Kidney glomerular epithelial cell (primary cell): ENCODE data around the gene CLASRP.

ENCODE experiments used
- DNase-seq: peaks from one replicate; lab custom pipeline; 2025; lab: John Stamatoyannopoulos, UW

CLASRP gene

DNA sequence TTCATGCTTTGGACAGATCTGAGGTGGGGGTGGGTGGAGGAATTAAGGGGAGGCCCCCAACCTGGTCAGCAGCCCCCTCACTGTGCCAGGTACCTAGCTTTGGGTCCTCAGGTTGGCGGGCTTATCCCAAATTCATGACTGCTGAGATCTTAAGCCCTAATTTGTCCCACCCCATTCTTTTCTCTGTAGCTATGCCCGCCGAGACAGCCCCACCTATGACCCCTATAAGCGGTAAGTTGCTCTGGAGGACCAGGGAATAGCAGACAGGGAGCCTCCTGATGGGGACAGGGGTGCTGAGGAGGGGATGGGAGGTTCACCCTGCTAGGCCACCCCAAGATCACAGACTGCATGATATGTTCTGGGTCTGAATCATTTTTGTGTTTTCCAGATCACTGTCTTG lies 23.1 kb downstream of the CLASRP start:
- no peak for DNase-seq

DNA sequence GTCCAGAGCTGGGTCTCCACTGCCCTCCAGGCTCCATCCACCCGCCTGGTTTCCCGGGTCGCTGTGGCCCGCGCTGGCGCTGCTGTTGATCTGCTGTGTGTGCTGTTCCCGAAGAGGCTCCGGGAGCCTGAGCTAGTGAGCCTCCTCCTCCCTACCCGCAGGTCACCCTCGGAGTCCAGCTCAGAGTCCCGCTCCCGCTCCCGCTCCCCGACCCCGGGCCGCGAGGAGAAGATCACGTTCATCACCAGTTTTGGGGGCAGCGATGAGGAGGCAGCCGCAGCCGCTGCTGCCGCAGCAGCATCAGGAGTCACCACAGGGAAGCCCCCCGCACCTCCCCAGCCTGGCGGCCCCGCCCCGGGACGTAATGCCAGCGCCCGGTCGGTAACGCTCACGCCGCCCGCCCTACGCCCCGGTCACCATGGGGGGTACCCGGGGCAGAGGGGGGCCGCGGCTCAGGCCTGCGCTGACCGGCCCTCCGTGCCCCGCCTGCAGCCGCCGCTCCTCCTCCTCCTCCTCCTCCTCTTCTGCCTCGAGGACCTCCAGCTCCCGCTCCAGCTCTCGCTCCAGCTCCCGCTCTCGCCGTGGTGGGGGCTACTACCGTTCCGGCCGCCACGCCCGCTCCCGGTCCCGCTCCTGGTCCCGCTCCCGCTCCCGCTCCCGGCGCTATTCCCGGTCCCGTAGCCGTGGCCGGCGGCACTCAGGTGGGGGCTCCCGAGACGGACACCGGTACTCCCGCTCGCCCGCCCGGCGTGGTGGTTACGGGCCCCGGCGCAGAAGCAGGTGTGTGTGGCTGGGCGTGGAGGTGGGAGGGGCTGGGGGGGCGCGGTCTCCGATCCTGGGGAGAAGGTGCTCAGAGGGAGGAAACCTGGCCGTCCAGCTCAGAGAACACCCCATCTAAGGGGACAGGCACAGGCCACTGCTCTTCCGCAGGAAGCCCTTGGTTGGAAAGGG lies 25.3 kb downstream of the CLASRP start:
- DNase-seq, result no peak

DNA sequence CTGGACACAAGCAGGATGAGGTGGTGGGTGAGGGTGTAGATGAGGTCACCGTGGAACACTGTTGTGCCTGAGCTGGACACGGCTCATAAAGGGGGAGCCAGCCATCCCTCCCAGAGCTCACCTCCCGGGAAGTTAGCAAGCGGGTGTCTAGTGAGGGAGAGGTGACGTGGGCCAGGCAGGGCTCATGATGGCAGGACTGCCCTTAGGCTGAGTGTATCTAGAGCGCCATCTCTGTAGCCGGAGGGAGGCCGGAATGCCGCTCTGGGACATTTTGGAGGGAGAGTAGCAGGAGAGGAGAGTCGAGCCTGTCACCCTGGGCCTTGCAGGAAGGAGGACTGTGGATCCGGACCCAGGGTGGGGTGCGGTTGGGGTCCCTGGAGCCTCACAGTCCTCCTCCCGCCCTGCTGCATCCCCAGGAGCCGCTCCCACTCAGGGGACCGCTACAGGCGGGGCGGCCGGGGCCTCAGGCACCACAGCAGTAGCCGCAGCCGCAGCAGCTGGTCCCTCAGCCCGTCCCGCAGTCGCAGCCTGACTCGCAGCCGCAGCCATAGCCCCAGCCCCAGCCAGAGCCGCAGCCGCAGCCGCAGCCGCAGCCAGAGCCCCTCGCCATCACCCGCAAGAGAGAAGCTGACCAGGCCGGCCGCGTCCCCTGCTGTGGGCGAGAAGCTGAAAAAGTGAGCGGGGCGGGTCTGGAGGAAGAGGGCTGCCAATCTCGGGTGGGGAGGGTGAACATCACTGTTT lies 28.2 kb downstream of the CLASRP start:
- DNase-seq, result no peak

- no peak for DNase-seq
Measured at GRCh38 chr19:45068041-45068440, 29.2 kb downstream of the CLASRP start.

- no peak for DNase-seq
Measured at GRCh38 chr19:45069056-45069455, 30.2 kb downstream of the CLASRP start.

DNA sequence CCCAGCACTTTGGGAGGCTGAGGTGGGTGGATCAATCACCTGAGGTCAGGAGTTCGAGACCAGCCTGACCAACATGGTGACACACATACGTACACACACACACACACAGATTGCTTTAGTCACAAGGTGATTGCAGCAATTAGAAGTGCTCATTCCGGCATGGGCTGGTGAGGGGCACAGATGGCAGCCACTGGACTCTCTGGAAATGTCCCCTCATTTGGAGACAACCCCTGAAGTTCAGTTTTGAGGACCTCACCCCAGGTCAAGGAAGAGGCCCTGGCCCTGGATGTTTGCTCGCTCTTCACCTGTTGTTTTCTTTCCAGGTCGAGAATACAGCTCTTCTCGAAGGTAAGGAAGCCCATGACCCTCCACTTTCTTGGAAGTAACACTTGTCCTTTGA lies 31.4 kb downstream of the CLASRP start:
- no peak for DNase-seq

GRCh38 chr19:45070861-45071544 lies 32.2 kb downstream of the CLASRP start:
- DNase-seq, result no peak

DNA sequence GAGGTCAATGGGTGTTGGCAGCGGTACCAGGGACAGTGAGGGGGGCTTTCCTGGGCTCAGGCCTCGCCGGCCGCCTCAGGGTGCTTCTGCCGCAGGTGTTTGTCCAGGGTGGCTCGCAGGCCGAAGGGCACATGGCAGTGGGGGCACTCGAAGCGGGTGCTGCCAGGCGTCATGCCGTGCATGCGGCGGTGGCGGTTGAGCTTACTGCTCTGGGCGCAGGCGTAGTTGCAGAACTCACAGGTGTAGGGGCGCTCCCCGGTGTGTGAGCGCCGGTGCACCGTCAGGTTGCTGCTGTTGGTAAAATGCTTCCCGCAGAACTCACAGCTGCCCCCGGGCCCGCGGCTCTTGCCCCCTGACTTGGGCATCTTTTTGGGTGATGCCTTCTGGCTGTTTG lies 32.7 kb downstream of the CLASRP start:
- DNase-seq, result no peak

GRCh38 chr19:45071969-45072790 lies 33.3 kb downstream of the CLASRP start:
- no peak for DNase-seq

DNA sequence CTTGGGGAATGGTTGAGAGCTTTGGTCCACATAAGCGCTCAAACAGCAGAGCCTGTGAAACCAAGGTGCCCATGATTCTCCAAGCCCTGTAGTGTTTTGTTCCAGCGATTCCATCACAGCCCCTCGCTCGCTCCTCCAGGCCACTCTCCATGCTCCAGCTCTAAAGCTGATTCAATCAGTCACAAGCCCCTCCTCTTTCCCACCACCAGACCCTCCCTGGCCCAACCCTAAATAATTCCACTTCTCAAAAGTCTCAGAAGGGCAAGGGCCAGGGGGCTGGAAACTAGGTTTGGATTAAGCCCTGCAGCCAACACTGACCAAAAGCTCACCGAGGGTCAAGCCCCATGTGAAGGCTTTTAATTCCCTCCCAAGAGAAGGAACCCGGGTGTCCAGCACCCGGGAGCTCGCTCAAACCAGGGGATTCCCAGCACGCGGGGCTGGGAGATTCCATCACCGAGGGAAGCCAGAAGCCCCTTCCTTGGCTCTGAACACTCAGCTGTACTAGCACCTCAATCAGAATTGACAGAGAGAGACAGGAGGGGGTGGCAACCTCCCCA lies 36.0 kb downstream of the CLASRP start:
- no peak for DNase-seq

GRCh38 chr19:45075301-45076028 lies 36.6 kb downstream of the CLASRP start:
- DNase-seq, result no peak

- peak; percentile 19 for DNase-seq
Measured at GRCh38 chr19:45076029-45076850, 37.4 kb downstream of the CLASRP start, which contains the start of gene ZNF296. ZNF296 (minus strand) TSS chr19:45076478; CDS start chr19:45076373, 105 bp downstream.

GRCh38 chr19:45076851-45077730 lies 38.2 kb downstream of the CLASRP start:
- no peak for DNase-seq

DNA sequence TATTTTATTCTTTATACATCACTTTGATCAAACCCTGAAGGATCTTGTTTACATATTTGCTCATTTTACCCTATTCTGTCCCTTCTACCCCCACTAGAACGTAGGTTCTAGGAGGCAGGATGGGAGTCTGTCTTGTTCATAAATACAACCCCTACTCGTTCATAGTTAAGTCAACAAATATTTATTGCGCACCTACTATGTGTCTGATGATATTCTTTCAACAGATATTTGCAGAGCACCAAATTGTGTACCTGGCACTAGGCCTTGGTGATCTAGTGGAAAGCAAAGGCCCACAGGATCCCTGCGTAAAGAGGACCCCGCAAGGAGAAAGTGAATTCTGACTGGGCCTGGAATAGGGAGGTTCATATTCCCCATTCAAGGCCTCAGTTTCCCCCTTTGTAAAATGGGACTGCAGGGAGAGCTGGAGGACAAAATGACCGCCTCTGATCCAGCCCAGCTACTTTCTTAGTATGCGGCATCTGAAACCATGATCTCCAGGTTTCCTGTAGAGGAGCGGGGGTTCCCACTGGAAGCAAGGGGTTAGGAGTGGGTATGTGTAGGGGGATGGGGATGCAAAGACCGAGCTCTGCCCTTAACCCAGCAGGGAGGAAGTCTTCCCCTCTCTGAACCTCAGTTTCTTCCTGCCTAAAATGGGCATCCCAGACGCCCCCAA lies 39.7 kb downstream of the CLASRP start:
- no peak for DNase-seq

DNA sequence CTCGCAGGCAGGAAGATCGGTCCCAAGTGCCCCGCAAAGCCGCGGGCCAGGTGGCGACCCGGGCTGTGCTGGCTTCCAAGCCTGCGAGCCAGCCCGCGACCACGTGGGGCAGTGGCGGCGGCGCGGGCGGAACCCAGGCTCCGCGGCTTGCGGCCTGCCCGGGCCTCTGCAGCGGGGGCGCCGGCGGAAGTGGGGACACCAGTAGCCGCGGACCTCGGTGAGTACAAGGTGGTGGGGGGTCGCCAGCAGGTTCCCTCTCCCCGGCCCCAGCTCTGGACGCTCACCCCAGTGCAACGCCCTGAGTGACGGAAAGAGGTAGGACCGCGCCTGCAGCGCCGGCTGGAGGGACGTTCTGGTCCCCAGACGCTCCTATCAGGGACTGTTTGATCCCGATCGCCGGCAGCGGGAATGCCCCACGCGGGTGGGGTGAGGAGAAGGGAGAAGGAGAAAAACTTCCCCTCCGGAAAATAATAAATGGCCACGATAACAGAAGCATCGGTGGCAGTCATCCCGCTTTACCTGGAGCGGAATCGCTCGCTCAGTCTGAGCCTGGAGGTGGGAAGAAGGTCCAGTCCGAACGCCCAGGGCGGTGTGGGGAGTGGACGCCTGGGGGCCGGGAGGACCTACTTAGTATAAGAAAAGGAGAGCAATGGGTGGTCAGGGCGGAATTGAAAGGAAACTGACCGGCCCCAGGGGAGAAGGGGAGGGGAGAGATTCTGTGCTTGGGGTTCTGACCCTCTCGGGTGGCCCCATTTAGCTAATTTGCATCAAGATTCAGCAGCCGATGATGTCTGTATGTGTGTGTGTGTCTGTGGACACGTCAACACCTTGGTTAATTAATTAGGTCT lies 40.4 kb downstream of the CLASRP start, which contains the start of gene GEMIN7:
GEMIN7 (plus strand) TSS at position 198 of the 848 bp plus-strand sequence. CDS start 10,855 bp downstream, outside the sequence.
- DNase-seq, result peak; percentile 29

- no peak for DNase-seq
Measured at GRCh38 chr19:45079911-45080370, 41.1 kb downstream of the CLASRP start.

- no peak for DNase-seq
Measured at GRCh38 chr19:45082170-45082569, 43.3 kb downstream of the CLASRP start.
